GM19025 (cell line): ENCODE results near the gene RPP25L.
A peak's percentile ranks its signal among the peaks of the same experiment; 100 is the strongest.

Experiments
- ATAC-seq: cut with Tn5 transposase; IDR thresholded peaks from one replicate; pipeline ENCODE4 v1.9.1; 2021; ENCODE audit warnings: mild to moderate bottlenecking, low read depth, moderate library complexity; ENCODE audit not compliant: unreplicated experiment

The RPP25L gene

GRCh38 chr9:34612788-34613390 lies 992 bp upstream of the RPP25L start:
- no peak for ATAC-seq

GRCh38 chr9:34611251-34611810 lies 566 bp downstream of the RPP25L start:
- ATAC-seq: no peak

GRCh38 chr9:34610434-34611206 lies 1.3 kb downstream of the RPP25L start:
- ATAC-seq: no peak

- ATAC-seq: no peak
These were observed 4.6 kb downstream of the RPP25L start for GRCh38 chr9:34607331-34607730.

GRCh38 chr9:34606905-34607304 lies 5.0 kb downstream of the RPP25L start:
- ATAC-seq: no peak

- no peak for ATAC-seq
These were observed 5.7 kb downstream of the RPP25L start for GRCh38 chr9:34606190-34606589.

GRCh38 chr9:34603610-34604231 lies 8.2 kb downstream of the RPP25L start:
- peak; percentile 61 for ATAC-seq

- ATAC-seq: no peak
These were observed 9.8 kb downstream of the RPP25L start for GRCh38 chr9:34601937-34602573.

GRCh38 chr9:34600908-34601307 lies 11.0 kb downstream of the RPP25L start:
- ATAC-seq: no peak

GRCh38 chr9:34599546-34599945 lies 12.4 kb downstream of the RPP25L start:
- ATAC-seq: no peak

- ATAC-seq: no peak
These were observed 17.7 kb downstream of the RPP25L start for GRCh38 chr9:34594177-34594576.

GRCh38 chr9:34592895-34593601 lies 18.8 kb downstream of the RPP25L start:
- ATAC-seq: no peak

- no peak for ATAC-seq
These were observed 19.7 kb downstream of the RPP25L start for GRCh38 chr9:34591917-34592866.

- peak; percentile 53 for ATAC-seq
These were observed 20.5 kb downstream of the RPP25L start for GRCh38 chr9:34591248-34591916.

GRCh38 chr9:34590381-34591247 lies 21.3 kb downstream of the RPP25L start:
- ATAC-seq: no peak

- no peak for ATAC-seq
These were observed 22.1 kb downstream of the RPP25L start, which contains the start of gene CNTFR for GRCh38 chr9:34589636-34590380. Gene CNTFR, minus strand, starts transcription at chr9:34589724. Its CDS starts 20,743 bp downstream, at chr9:34568981.
